ENCODE measurements around the gene SLC7A10.
"Not testable (repeated sequence)": the region's sequence is repeated elsewhere in the genome, so short reads cannot be mapped to it uniquely, and the experiment has no call there.

Gene SLC7A10

DNA sequence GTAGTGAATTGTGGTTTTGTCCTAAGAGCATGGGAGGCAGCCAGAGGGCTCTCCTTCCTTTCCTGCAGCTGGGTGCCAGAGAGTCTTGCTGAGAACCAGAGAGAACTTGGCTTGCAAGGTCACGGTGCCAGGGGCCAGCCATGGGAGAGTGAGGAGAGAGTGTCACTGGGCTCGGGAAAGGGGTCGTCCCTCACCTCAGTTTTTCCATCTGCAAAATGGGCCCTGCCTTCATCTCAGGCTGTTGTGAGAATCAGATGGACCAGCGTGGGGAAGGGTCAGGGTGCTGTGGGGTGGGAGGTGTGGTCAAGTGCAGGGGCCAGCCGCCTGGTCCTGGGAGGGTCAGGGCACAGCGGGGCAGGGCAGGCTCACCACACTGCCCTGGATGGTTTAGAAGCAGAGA, 24.2 kb downstream of the SLC7A10 start:
- no peak for DNase-seq

DNA sequence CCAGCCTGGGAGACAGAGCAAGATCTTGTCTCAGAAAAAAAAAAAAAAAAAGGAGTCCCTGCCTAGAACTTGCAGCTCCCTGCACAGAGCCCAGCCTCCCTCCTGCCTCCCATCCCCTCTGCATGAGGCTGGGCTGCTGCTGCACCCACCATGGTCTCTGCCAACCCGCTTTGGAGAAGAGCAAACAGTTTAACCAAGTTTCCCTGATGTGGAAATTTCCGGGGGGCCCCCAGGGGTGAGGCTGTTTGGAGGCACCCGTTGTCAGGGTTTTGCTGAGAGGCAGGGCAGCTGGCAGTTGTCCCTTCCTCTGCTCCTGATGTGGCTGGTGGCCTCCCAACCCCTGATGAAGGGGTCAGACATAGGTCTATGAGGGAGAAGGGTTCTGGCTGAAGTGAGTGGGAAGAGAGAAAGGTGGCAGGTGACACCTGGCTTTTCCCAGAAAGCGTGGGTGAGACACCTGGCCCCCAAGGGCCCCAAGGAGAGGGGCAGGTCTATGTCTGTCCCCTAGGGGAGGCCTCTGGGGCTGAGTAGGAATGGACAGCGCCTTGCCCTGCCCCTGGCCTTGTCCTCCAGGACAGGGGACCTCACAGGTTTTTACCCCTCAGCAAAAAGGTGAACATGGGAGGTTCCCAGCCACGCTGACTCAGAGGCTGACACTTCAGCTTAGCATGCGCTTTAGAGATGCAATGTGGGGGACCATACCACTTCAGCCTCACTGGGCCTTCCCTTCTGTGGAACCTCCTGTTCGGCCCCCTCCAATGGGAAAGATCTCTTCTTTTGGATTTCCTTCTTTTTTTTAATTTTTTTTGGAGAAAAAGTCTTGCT, 26.0 kb downstream of the SLC7A10 start:
- DNase-seq, result no peak

DNA sequence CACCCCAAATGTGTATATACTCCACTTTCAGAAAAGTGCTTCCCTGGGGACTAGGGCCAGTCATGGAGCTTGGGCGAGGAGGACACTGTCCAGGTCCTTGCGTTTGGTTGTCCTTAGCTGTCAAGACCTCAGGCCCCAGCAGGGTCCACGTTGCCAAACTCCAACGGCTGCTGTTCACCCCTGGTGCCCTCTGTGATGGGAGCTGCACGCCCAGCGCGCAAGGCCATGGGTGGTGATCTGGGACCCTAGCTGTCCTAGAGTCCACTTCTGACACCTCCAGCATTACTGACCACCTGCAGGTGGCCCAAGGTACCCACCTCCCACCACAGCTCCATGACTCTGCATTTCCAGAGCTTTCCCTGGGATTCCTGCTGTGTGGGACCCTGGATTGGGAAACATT, 27.5 kb downstream of the SLC7A10 start:
- no peak for DNase-seq

DNA sequence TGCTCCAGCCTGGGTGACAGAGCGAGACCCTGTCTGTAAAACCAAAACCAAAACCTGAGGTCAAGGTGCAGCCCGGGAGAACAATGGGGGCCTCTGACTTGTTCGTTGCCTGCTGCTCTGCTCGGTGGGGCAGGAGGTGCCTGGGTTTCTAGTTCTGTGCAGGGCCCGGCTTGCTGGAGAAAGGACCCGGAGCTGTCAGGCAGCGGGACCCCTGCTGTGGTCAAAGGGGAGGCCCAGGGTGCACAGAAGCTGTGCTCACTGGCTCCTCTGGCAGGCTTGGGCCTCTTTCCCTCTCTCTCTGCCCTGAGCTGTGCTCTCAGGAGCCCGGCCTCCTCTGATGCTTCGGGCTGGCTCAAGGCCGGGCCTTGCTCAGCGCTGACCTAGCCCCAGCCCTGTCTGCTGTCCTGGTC, 28.1 kb downstream of the SLC7A10 start:
- no peak for DNase-seq

DNA sequence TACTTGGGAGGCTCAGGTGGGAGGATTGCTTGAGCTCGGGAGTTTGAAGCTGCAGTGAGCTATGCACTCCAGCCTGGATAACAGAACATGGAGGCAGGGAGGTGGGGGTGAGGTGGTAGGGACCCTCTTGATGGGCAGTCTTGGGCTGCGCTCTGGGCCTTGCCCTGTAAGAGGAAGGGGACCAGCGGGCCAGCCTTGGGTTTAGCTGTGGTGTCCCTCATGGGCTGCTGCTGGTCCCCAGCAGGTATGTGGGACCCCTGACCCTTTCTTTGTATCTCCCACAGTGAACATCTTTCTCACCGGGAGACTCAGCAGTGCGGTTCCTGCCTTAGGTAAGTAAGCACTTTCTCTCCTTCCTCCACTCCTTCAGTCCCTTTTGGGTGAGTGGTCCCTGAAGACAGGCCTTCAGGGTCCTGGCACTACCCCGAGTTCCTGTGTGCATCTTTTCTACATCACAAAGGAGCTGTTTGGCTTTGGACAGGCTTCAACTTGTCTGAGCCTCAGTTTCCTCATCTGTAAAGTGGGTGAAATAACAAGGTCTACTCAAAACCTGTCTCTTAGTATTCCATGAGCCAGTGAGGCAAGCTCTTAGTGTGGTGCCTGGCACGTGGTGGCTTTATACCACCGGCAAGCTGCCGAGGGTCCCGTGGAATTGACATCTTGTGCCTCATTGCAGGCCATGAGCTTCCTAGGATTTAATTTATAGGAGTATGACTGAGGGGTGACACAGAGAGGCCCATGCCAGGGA, 29.0 kb downstream of the SLC7A10 start:
- no peak for DNase-seq

DNA sequence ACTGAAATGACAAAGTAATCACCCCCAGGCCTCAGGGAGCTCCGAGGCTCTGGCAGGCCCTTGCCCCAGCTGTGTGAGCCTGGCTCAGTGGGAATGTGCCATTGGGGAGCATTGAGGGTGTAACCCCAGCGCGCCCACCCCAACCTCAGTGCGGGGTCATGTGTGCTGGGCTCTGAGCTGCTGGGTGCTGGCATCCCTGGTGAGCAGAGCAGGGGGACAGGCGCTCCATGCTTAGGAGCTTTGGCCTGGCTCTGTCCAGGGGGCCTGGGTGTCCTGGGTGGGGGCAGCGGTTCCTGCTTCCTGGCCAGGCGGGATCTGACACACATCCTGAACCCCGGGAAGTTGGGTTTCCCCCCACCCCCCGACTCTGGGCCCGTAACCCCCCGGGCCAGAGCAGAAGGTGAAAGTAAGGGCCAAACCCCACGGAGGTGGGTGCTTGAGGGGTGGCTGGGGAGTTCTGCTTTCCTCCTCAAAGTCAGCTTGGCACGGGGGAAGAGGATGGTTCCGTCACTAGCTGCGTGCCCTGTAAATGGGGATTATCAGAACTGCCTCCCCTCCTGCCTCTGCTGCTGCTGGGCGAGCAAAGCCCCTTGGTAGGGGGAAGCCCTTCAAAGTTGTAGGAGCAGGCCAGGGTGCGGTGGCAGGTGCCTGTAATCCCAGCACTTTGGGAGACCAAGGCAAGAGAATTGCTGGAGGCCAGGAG, 29.9 kb downstream of the SLC7A10 start:
- DNase-seq, result no peak

DNA sequence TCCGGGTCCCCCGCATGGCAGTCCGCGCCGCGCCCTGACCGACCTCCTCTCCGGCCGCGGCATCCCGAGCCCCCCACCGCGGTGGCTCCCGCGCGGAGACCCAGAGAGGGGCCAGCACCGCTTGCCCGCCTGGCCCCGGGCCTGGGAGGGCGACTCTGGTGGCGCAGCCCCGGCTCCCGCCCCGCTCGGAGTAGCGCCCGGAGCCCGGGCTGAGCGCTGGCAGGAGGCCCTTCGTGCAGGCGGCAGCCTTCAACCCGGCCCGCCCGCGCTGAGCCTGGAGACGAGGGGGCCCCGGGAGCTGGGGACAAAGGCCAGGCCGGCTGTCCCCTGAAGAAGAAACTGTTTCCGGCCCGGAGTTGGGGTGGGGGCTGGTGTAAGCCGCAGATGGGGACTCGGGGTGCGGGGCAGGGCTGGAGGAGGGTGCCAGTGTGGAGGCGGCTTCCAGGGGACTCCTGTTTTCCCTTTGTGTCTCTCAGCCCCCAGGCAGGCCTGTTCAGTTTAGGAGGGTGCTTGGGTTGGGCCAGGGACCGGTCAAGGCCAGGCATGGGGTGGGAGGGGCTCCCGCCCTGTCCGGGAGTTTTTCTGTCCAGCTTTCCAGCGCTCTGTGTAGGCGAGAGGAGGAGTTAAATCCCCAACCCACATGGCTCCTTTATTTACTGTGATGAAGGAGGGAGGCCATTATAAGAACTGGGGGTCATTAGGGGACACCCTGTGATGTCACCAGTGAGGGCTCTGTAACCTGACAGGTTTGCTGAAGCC, 30.6 kb downstream of the SLC7A10 start:
- DNase-seq, result no peak

DNA sequence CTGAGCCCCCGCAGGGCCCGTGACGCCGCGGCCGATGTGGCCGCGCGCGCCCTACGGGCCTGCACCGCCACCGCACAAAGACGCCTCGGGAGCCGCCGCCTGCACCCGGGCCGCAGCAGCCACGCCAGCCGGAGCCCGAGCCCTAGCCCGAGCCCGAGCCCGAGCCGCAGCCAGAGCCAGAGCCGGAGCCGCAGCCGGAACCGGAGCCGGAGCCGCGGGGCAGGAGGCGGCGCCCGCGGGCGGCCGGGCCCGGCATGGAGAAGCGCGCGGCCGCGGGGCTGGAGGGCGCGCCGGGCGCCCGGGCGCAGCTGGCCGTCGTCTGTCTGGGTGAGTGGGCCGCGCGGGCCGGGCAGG, 31.1 kb downstream of the SLC7A10 start:
- no peak for DNase-seq

DNA sequence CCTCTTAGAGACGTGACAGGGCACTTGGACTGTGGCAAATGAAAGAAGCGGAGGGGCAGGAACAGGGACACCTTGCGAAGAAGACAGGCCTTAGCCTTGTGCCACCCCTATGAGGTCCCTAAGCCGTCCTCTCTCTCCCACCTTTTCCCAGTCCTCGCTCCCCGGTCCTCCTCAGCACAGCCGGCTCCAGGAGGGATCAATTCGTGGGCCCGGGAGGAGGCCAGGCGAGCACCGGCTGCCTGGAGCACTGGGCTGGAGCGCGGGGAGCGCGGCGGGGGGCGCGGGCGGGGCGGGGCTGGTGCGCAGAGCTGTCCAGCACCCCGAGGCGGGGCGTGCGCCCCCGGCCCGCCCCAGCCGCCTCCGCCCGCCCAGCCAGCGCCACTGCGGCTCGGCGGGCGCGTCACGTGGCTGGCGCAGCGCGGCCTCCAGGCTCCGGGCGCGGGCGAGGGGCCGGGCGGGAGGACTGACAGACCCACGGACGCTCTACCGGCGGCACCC, 31.7 kb downstream of the SLC7A10 start, which contains the start of gene LRP3:
Gene LRP3 (plus strand): TSS at position 466 of the 498 bp plus-strand sequence. CDS start 456 bp downstream, outside the sequence.
- DNase-seq, result no peak

DNA sequence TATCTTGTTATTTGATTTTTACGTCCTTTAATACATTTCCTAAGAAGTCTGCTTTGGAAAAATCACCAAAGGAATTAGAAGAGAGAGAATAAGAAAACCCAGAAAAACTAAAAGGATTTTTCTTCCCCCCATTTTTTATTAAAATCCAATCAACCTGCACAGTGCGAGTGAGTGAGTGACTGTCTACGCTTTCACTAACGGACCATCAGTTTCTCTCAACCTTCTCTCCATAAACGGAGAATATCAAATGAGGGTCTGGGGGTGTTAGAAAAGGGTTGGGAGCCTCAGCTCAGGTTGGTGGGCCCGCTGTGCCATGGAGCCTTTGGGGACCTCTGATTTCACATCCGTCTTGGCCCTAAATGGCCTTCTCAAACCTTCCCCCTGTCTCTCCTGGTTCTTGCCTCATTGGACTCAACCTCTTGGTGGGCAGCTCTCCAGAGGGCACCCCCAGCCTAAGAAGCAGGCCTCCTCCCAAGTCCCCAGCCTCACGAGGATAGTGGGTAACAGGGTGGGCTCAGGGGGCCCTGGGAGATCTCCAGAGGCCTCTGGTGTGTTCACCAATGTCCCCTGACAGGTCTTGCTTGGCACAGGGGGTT, 32.3 kb downstream of the SLC7A10 start:
- DNase-seq, result no peak

DNA sequence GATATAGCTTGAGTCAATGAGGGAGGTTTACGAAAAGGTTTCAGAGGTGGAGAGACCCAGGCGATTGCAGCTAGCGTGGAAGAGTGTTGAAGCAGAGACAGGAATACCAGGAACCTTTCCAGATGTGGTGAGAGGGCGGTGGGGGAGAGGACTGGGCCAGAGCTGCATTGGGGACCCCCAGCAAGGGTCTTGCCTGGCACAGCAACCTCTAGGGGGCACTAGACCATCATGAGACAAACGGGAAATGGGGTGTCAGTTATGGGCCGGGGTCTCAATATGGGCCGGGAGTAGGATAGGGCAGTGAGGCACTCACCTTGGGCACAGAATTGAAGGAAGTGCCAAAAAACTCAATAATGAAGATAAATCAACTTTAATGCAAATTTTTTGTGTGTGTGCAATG, 33.6 kb downstream of the SLC7A10 start:
- no peak for DNase-seq

DNA sequence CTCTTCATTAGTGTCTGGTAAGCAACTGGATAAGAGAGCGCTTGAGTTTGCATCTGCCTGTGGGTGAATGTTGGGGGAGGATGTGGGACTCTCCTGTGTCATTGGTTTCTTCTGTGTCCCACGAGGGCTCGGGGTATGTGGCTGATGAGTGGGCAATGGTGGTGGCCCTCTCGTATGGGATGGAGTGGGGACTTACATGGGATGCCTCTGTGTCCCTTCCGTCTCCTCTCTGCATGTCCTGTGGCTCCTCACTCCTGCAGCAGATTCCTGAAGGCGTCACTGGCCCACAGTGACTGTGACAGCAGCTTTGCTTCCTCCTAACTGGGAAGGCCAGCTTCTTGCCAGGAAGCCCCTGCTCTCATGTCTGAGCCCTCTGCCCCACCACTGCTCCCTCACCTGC, 34.1 kb downstream of the SLC7A10 start:
- DNase-seq, result no peak

DNA sequence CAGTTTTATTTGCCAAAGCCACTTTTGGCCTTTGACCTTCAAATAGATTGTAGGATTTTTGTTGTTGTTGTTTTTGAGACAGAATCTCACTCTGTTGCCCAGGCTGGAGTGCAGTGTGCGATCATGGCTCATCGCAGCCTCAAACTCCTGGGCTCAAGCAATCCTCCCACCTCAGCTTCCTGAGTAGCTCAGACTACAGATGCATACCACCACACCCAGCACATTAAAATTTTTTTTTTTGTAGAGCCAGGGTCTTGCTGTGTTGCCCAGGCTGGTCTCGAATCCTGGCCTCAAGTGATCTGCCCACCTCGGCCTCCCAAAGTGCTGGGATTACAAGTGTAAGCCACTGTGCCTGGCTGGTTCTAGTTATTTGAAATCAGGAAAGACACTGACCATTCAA, 34.6 kb downstream of the SLC7A10 start:
- not testable (repeated sequence) for DNase-seq

DNA sequence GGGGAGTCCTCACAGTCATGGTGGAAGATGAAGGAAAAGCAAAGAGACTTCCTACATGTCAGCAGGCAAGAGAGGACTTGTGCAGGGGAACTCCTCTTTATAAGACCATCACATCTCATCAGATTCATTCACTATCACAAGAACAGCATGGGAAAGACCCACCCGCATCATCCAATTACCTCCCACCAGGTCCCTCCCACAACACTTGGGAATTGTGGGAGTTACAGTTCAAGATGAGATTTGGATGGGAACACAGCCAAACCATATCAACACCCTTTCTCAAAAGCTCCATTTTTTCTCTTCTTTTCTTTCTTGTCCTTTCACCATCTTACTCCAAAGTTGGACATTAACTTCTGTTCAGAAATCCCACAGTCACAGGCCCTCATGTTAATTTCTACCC, 36.2 kb downstream of the SLC7A10 start:
- no peak for DNase-seq

DNA sequence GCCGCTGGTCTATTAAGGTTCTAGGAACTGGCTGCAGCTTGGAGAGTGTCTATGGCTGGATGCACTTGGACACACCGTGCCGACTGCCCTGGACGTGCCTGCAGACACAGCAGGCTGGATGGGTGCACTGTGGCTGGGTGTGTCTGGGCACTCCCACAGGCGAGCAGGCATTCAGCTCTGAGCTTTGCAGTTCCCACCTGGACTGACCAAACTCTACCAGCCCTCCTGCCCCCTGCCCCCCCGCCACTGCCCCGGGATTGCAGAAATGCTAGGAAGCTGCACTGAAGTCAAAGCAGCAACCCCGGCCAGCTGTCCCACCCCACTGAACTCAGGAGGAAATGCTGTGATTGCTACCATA, 38.5 kb downstream of the SLC7A10 start:
- DNase-seq, result no peak

DNA sequence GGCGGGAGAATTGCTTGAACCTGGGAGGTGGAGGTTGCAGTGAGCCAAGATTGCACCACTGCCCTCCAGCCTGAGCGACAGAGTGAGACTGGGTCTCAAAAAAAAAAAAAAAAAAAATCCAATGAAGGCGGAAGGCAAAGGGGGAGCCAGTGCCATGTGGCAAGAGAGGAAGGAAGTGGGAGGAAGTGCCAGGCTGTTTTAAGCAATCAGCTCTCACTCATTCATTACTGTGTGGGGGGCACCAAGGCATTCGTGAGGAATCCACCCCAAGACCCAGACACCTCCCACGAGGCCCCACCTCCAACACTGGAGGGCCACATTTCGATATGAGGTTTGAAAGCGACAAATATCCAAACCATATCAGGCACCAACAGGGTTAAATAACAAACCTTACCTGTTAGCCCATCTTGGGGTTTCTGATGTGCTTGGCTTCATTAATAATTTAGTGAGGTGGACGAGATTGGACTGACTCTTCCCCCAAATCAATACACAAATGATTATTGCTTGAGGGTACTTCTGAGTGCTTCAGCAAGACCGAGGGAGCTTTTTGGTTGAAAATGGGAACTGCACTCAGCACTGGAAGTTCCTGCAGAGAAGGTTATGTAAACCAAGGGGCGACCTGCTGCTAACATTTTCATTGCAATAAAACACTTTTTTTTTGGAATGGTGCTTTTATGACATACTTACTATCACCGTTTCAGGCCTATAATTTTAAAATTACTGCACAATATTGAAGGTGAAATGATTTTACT, 39.0 kb downstream of the SLC7A10 start:
- no peak for DNase-seq

DNA sequence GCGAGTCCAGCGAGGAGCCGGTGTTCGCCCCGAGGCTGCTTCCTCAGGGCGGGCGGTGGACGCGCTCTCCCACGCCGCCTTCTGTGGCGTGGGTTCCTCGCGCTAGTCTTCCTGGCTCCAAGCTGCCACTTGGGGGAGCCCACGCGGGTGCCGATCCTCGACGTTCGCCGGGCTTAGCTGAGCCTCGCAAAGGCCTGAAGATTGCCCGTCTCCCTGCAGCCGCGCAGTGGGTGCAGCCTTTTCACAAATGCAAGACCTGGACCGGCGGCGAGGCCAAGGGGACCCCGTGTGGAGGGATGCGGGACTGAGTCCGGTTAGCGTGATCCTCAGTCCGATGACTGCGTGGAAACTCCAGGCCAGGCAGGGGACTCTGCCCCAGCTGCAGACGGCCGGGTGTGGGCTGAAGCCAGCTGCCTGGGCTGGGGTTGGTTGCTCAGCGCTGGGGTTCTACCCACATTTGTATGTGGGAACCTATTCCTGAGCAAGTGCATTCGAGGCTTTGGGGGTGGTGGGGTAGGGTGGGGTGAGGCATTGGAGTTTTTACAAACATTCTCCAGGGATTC, 48.2 kb downstream of the SLC7A10 start:
- DNase-seq, result peak; percentile 83

DNA sequence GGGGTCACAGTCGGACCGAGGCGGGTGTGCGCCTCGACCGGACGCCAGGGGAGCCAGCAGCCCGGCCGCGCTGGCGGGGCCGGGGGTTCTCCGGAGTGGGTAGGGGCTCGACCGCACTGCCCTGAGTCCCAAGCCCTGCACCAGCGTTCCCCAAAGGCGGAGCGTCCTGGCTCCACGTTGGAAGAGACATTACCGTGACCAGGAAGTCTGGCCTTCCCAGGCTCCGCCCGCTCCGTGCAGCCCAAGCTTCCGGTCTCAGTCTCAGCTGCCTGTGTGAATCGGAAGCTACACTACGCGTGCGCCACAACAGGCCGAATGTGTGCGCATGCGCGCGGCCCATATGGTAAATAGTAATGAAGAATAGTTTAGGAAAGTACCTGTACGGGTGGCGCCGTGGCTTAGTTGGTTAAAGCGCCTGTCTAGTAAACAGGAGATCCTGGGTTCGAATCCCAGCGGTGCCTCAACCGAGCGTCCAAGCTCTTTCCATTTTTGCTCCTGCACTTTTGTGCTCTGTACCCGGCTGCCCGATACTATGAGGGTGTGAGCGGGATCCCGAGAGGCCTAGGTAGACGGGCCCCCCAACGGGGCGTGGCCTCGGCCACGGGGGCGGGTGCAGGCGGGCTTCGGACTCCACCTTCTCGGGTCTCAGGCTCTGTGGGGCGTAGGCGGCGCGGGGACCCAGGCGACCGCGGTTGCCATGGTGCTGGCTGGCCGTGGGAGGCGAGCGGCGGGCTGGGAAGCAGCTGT, 48.8 kb downstream of the SLC7A10 start:
- peak; percentile 100 for DNase-seq

DNA sequence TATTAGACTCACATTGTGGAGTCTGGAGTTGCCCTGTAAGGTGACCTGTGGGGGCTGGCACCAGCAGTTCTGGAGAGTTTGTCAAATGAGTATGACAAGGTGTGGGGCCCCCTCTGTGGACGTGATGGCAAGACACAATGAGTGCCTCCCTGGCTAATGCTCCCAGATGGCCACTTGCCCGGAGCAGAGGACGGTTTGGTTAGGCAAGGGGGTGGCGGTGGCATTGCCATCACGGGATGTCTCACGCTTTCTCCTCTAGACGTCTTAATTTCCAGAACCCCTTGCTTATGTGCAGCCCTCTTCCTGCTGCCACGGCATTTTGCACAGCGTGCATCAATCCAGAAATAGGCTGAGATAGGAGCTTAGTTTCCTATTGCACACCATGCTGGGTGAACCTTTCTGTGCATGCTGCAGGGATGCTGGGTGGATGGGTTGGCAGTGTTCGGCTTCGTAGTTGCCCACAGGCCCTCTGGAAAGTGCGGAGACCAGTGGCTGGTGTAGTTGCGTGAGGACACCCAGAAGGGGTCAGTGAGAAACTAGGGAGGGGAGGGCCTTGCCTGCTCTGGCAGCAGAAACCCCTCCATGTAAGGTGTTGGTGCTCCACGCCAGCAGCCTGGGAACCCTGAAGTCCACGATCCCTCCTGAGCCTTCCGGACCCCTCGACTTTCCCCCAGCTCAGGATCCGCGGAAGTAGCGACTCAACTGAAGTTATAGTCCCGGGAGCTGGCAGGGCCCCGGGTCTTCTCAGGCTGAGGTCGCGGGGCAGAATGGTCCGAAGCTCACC, 49.6 kb downstream of the SLC7A10 start:
- DNase-seq, result no peak
